Activated gamma-delta T cell (primary cell): ENCODE measurements around the gene ATXN7L1.
"Not testable (repeated sequence)": the region's sequence is repeated elsewhere in the genome, so short reads cannot be mapped to it uniquely, and the experiment has no call there.

Experiments
- DNase-seq: peaks from one replicate; lab custom pipeline; 2025; lab: John Stamatoyannopoulos, UW

Gene ATXN7L1

GRCh38 chr7:105890290-105890997 lies 14.0 kb upstream of the ATXN7L1 start:
- DNase-seq = no peak

- no peak for DNase-seq
Observed at GRCh38 chr7:105887569-105888189, 11.3 kb upstream of the ATXN7L1 start.

- DNase-seq = no peak
Observed at GRCh38 chr7:105886776-105887175, 10.4 kb upstream of the ATXN7L1 start.

- DNase-seq = no peak
Observed at GRCh38 chr7:105885387-105886111, 9.2 kb upstream of the ATXN7L1 start.

- DNase-seq = not testable (repeated sequence)
Observed at GRCh38 chr7:105883179-105883578, 6.8 kb upstream of the ATXN7L1 start.

GRCh38 chr7:105881439-105881838 lies 5.0 kb upstream of the ATXN7L1 start:
- no peak for DNase-seq

- no peak for DNase-seq
Observed at GRCh38 chr7:105880571-105881330, 4.4 kb upstream of the ATXN7L1 start.

- DNase-seq = no peak
Observed at GRCh38 chr7:105879782-105880181, 3.4 kb upstream of the ATXN7L1 start.

GRCh38 chr7:105878746-105879605 lies 2.6 kb upstream of the ATXN7L1 start:
- DNase-seq = no peak

GRCh38 chr7:105877736-105878135 lies 1.3 kb upstream of the ATXN7L1 start:
- no peak for DNase-seq

- DNase-seq = no peak
Observed at GRCh38 chr7:105876964-105877601, 684 bp upstream of the ATXN7L1 start.

GRCh38 chr7:105875505-105875904 lies 894 bp downstream of the ATXN7L1 start:
- no peak for DNase-seq

GRCh38 chr7:105874055-105874454 lies 2.3 kb downstream of the ATXN7L1 start:
- no peak for DNase-seq

- DNase-seq = no peak
Observed at GRCh38 chr7:105872491-105872890, 3.9 kb downstream of the ATXN7L1 start.

- DNase-seq = no peak
Observed at GRCh38 chr7:105871142-105871541, 5.3 kb downstream of the ATXN7L1 start.

GRCh38 chr7:105866102-105866801 lies 10.1 kb downstream of the ATXN7L1 start:
- no peak for DNase-seq

GRCh38 chr7:105863876-105864275 lies 12.5 kb downstream of the ATXN7L1 start:
- DNase-seq = no peak

GRCh38 chr7:105862770-105863169 lies 13.6 kb downstream of the ATXN7L1 start:
- DNase-seq = no peak

- no peak for DNase-seq
Observed at GRCh38 chr7:105862276-105862675, 14.1 kb downstream of the ATXN7L1 start.

- no peak for DNase-seq
Observed at GRCh38 chr7:105861224-105861623, 15.2 kb downstream of the ATXN7L1 start.
